PC-3 (cell line): ENCODE data around the gene TAF3.

Experiments used
- EZH2 ChIP-seq: fragments of 300-600 bp; sonication (generic); IDR thresholded peaks from one replicate; pipeline ENCODE4 v1.6.1; 2017; ENCODE audit warnings: antibody characterized with exemption, mild to moderate bottlenecking, low read length; ENCODE audit not compliant: unreplicated experiment
- EZH2phosphoT487 ChIP-seq: fragments of 300-600 bp; sonication (generic); IDR thresholded peaks from 2 replicates; pipeline ENCODE4 v1.6.1; 2018; ENCODE audit warnings: mild to moderate bottlenecking, antibody characterized with exemption, low read length, borderline replicate concordance
- TF ChIP-seq, protein P1 (sequence below): fragments of 300-600 bp; sonication (generic); conservative IDR thresholded peaks from 2 replicates; pipeline ENCODE4 v1.5.1; 2017; ENCODE audit warnings: antibody characterized with exemption, low read depth, mild to moderate bottlenecking, low read length

DNA sequence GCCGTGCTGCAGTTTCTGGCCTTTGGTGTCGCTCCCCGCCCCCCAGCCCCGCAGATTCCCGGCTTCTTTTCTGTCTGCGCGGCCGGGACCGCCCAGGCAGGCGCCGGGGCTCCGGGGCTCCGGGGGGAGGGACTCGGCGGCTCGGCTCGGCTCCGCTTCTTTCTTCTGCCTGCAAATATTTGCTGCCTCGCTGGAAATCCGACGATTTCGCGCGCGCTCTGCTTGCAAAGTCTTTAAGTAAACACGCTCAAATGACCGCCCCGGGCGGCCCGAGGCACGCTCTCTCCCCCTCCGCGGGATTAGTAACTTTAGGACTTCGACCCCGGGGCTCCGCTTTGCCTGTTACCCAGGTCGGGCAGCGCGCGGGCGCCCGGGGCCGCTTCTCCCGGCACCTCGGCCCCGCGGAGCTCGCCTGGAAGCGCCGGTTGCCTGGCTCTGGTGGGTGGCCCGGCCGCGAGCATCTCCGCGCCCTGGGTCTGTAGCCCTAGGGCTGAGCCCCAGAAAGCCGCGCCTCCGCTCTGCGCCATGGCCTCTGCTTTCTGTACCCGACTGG is 232.3 kb downstream of the TAF3 start:
- TF ChIP-seq, protein P1, sequence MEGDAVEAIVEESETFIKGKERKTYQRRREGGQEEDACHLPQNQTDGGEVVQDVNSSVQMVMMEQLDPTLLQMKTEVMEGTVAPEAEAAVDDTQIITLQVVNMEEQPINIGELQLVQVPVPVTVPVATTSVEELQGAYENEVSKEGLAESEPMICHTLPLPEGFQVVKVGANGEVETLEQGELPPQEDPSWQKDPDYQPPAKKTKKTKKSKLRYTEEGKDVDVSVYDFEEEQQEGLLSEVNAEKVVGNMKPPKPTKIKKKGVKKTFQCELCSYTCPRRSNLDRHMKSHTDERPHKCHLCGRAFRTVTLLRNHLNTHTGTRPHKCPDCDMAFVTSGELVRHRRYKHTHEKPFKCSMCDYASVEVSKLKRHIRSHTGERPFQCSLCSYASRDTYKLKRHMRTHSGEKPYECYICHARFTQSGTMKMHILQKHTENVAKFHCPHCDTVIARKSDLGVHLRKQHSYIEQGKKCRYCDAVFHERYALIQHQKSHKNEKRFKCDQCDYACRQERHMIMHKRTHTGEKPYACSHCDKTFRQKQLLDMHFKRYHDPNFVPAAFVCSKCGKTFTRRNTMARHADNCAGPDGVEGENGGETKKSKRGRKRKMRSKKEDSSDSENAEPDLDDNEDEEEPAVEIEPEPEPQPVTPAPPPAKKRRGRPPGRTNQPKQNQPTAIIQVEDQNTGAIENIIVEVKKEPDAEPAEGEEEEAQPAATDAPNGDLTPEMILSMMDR, result no peak
- no peak for TF ChIP-seq EZH2phosphoT487
- no peak for TF ChIP-seq EZH2
